GM18868 (cell line): ENCODE data around the gene ZNF606.
A peak's percentile ranks its signal among the peaks of the same experiment; 100 is the strongest.
"Not testable (repeated sequence)": the region's sequence is repeated elsewhere in the genome, so short reads cannot be mapped to it uniquely, and the experiment has no call there.

Source experiments
- ATAC-seq: cut with Tn5 transposase; IDR thresholded peaks from one replicate; pipeline ENCODE4 v1.9.1; 2021; ENCODE audit warnings: mild to moderate bottlenecking, moderate library complexity; ENCODE audit not compliant: unreplicated experiment

Gene ZNF606

DNA sequence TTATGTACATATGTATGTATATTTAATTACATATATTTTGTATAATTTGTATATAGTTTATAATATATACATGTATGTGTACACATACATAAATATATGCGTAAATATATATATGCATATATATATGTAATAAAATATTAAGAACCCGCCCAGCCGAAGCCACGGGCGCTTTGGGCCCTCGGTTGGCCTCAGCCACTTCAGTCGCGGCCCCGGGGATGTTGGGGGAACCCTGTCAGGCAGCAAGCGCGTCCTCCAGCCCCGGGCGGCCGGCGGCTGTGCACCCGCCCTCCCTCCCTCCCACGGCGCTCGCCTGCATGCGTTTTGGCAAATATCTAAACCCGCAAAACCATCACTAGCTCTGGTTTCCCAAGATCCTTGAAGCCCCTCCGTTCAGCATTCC lies 7.9 kb upstream of the ZNF606 start:
- ATAC-seq, result no peak

DNA sequence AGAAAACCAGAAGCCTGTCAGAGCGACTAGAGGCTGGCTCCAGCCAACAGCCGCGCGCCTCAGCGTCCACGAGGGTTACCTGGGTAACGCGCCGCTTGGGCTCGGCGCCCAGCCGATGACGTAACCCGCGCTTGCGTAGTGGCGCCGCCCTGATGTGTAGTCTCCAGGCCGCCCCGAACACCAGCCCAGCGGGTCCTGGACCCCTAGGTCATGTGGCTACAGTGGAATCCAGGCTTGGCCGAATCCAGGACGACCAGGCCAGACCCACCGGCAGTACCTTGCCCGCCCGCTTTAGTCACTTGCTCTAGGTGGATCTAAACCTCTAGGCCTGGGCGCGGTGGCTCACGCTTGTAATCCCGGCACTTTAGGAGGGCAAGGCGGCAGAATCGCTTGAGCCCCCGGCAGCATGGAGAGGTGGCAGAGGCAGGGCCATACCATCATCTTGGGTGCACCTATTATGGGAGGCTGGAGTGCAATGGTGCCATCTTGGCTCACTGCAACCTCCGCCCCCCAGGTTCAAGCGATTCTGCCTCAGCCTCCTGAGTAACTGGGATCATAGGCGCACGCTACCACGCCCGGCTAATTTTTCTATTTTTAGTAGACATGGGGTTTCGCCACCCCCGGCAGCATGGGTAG lies 7.2 kb upstream of the ZNF606 start:
- peak; percentile 64 for ATAC-seq

DNA sequence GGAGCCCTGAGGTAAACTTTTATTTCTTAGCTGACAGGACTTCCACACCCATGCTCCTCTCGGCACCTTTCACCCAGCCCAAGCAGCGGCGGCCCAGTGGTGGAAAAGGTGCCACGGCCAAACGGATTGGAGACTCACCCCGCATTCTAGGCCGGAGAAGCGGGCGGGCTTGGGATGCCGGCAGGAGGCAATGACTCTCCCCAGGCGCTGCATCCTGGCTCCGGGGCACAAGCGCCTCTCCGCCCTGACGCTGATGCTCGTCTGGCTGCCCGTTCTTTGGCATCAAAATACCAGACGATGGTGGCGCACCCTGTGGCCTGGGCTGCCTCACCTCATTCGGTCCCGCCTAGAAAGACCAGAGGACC lies 6.7 kb upstream of the ZNF606 start:
- ATAC-seq, result no peak

DNA sequence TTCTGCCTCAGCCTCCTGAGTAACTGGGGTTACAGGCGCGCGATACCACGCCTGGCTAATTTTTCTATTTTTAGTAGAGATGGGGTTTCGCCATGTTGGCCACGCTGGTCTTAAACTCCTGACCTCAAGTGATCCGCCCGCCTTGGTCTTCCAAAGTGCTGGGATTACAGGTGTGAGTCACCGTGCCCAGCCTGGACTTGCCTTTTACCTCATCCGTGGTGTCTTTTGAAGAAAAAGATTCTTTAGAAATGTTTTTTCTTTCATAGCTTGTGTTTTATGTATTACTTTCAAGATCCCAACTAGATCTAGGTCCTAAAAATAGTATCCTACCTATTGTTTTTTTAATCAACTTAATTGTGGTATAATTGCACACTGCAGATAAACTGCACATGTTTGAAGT lies 6.3 kb upstream of the ZNF606 start:
- not testable (repeated sequence) for ATAC-seq

DNA sequence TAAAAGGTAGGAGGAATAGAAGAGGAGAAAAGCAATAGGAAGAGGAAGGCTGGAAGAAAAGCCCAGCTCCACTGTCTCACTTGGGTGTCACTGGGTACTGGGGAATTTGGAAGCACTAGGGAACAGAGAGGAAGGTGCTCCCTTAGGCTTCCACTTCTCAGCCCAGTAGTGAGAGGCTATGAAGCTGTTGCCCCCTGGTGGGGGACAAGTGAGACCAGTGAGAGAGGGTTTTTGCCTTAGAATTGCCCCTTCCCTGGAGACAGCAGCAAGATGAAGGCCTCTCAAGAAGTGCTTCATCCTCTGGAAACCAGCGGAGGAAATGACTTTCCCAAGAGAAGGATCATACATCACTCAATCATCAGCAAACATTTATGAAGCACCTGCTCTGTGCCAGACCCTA lies 4.7 kb upstream of the ZNF606 start:
- no peak for ATAC-seq

DNA sequence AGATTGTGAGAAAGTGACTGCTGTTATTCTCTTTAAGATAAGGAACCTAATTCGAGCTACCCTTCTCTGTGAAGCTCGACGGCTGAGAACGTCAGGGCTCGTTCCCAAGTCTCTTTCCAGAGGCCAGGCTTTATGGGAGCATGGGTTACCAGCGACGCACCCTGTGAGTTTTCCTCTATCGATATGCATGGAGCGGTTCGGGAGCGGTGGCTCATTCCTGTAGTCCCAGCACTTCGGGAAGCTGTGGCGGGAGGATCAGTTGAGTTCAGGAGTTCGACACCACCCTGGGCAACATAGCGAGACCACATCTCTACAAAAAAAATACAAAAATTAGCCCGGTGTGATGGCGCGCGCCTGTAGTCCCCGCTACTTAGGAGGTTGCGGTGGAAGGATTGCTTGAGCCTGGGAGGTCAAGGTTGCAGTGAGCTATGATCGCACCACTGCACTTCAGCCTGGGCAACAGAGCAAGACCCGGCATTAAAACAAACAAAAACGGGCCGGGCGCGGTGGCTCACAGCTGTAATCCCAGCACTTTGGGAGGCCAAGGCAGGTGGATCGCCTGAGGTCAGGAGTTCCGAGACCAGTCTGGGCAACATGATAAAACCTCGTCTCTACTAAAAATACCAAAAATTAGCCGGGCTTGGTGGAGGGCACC lies 681 bp upstream of the ZNF606 start:
- ATAC-seq, result no peak

DNA sequence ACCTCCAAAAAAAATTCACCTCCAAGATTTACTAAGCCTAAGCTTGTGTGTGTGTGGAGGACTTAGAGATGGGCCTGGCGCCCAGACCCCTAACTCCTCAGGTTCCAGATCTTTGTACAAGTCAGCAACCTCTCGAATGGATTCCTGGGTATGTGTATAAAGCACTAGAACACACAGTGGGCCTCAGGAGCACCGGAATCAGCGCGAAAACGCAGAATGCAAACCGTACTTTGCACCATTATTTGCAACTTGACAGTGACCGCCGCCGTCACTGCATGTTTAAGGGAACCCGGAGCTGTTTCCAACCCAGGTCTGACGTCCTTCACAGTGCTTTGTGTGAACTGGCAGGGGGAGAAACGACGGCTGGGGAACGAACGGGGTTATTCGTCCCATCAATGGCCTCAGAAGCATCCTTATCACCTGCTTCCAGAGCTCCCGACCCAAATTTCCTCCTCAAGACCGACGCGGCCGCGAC lies 688 bp downstream of the ZNF606 start:
- no peak for ATAC-seq

DNA sequence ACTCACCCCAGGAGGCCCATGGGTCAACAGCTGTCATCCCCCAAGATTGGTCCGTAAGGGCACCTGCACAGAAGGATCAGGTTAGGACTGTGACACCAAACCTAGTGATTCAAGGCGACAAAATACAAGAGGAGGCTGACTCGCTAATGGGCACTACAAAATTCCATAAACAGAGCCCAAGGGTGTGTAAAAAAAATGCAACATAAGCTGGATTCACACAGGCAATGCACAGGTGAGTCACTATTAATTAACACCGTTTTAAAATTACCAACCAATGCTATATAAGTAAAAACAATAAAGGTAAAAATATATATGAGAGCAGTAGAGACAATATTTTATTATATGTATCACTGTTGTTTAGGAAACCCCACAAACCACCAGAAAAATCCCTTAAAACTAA lies 1.9 kb downstream of the ZNF606 start:
- ATAC-seq, result no peak

DNA sequence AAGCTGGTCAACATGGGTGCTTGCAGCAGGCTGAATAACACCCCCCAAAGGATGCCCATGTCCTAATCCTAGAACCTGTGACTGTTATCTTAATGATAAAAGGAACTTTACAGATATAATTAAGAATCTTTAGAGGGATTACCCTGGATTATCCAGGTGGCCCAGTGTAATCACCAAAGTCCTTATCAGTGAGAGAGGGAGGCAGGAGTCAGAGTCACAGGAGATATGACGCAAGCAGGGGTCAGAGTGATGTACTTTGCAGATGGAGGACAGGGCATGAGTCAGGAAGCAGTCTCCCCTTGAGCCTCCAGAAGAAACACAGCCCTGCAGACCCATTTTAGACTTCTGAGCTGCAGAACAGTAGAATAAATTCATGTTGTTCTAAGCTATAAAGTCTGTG lies 9.8 kb downstream of the ZNF606 start:
- ATAC-seq, result no peak

DNA sequence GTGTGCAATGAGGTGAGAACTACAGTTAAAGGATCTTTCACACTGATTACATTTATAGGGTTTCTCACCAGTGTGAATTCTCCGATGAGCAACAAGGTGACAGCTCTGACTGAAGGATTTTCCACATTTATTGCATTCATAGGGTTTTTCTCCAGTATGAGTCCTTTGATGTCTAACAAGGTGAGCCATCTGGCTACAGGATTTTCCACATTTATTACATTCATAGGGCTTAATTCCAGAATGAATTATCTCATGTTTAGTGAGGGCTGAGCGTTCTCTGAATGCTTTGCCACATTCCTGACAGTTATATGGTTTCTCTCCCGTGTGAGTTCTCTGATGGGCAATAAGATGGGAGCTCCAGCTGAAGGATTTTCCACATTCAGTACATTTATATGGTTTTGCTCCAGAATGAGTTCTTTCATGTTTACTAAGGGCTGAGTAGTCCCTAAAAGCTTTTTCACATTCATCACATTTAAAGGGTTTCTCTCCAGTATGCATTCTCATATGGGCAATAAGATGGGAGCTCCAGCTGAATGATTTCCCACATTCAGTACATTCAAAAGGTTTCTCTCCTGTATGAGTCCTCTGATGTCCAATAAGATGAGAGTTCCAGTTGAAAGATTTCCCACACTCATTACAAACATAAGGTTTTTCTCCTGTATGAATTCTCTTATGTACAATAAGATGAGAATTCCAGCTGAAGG lies 23.9 kb downstream of the ZNF606 start:
- no peak for ATAC-seq

DNA sequence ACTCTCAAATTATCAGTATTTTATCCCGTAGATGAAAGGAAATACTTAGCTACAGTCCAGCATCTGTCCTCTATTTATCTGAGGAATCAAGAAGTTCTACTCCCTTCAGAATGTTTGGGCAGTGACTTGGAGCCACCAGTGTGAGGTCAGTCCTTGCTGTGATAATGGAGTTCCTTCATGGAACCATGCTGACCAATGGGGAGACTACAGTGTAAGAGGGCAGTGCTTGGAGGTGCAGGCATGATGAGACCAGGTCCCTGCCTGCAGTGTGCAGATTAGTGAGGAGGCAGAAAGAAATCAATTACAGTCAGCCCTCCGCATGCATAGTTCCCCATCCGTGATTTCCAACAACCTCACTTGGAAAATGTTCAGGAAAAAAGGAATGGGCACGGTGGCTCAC lies 28.2 kb downstream of the ZNF606 start, which contains the start of gene C19orf18:
TSS of gene C19orf18 (minus strand) at position 101 of the 400 bp plus-strand sequence. CDS start 102 bp downstream, outside the sequence.
- ATAC-seq, result no peak

DNA sequence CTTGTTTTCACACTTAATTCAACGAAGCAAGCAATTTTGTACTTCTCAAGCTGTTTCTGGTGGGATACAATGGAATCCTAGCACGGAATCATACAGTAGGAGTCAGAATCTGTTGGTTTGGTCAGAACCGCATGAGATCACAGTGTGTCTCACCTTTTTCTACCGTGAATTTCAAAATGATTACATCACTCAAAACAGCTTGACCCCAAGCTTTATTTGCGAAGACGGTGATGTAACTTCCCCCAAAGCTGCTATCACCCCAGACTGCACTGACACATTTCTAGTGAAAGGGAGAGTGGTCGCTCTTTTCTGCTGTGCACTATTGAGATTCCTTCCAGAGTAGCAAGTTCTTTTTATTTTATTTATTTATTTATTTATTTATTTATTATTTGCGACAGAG lies 37.9 kb downstream of the ZNF606 start:
- ATAC-seq, result no peak

DNA sequence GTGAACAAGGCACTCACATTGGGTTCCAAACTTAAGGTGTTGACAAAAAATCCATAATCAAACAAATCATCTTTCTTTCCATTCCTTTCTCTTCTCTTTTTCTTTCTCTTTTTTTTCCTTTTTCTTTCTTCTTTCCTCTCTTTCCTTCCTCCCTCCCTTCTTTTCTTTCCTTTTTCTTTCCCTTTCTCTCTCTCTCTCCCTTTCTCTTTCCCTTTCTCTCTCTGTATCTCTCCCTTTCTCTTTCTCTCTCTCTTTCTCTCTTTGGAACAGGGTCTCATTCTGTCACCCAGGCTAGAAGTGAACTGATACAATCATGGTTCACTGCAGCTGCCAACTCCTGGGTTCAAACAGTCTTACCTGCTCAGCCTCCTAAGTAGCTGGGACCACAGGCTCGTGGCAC lies 40.8 kb downstream of the ZNF606 start:
- no peak for ATAC-seq

DNA sequence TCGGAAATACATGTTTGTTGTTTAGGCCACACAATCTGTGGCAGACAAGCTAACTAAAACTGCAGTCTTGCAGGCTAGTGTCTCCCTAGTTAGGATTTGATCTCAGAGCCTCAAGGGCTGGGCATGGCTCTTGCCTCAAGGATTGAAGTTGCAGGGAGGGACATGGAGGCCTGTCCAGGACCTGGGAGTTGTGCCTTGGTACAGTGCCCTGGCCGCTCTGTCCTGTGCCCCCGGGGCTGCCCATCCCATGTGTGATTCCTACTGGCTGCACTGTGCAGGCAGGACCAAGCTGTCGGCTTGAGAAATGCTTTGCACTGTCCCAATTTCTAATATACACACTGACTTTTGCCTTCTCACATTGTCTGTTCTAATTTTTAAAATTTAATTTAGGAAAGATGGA lies 47.6 kb downstream of the ZNF606 start:
- no peak for ATAC-seq

DNA sequence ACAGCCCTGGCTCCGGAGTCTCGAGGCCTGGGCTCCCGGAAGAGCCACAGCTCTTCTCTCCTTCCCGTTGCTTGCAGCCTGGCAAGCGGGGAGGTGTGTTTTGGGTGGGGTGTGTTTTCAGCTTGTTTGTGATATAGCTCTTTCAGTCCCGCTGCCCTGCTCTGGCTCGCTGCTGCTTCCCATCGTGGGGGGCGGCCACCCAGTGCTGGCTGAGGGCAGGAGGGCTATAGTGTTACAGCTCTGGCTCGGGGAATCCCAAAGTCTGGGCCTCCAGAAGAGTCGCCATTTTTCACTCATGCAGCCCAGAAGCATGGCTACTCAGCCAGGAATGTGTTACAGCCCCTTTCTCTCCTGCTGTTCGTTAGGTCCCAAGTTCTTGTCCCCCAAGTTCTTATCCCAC lies 52.9 kb downstream of the ZNF606 start:
- no peak for ATAC-seq

DNA sequence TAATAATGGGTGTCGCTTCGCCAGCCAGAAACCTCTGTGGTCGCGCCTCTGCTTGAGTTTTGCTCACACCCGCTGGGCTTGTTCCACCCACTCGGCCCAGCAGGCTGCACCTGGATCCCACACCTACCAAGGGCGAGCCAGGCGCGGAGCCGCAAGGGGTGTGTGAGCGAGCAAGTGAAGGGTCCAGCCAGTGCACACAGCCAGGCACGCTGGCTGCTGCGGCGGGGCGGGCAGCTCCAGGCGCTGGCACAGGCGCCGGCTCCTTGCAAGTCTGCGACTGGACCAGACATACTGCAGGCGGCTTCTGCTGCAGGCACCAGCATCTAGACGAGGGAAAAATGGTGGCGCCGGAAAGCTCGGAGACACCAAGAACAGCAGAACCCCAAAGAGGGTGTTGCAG lies 53.3 kb downstream of the ZNF606 start:
- no peak for ATAC-seq

DNA sequence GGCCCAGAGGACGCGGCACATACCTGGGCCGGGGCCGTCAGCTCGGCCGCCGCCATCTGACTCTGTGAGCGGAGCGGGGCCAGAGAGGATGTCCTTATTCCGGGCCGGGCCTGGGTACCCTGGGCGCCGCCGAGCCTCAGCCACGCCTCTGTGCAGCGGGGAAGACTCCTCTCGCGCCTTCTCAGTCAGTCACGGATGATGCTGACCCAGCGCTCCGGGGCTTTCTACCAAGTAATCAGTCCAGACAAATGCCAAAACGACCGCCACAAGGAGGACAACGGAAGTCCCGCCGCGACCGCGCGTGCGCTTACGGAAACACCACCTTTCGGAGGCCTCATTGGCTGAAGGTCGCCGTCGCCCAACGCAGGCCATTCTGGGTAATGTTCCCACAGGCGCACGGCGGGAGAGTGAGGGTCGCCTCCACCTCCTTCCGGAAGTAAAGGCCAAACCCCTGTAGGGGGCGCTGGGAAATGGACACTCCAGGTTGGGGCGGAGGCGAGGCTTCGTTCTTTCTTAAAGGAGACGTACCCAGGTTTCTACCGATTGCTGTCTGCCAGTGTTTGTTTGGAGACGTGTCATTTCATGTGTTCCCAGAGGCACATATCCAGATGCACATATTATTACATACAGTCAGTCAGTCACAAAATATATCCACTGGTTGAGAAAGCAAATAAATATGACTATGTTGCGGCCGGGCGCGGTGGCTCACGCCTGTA lies 55.0 kb downstream of the ZNF606 start, which contains the start of gene ZNF256:
TSS of gene ZNF256 (minus strand) at position 288 of the 716 bp plus-strand sequence. CDS start at position 56, 232 bp downstream.
- peak; percentile 94 for ATAC-seq

DNA sequence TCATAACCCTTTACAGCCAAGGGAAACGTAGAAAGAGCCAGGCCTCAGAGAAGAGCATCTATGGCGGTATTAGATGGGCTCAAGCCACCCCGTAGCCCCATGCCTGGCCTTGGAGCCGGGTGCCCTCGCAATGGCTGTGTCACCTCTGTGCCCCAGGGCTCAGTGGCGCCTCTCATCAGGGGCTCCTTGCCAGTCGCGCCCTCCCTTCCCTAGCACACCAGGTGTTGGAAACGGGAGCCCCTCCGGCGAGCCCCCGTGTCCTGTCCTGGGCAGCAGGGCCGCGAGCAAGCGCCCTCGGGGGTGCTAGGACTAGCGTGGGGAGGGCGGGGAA lies 55.6 kb downstream of the ZNF606 start:
- peak; percentile 5 for ATAC-seq

DNA sequence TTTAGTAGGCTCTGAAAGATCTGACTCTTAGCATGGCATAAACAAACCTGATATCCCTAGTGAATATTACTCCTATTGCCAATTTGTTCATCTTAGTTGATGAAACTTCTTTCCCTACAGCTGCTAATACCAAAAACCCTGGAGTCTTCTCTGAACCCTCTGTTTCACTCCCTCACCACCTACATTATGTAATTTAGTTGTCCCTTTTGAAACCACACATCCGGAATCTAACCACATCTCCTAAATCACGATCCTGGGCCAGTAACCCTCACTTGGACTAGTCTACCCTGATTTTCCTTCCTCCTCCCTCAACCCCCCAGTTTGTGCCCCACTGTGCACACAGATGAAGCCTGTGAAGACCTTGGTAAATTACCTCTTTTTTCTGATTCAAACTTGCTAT lies 56.3 kb downstream of the ZNF606 start:
- ATAC-seq, result no peak

DNA sequence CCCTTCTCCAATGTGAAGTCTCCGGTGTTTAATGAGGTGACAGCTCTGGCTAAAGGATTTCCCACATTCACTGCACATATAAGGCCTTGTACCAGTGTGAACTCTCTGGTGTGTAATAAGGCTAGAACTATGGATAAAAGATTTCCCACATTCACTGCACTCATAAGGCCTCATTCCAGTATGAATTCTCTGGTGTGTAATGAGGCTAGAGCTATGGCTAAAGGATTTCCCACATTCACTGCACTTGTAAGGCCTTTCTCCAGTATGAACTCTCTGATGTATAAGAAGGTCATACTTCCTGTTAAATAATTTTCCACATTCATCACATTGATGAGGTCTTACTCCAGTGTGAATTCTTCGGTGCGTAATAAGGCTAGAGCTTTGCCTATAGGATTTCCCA lies 61.0 kb downstream of the ZNF606 start:
- ATAC-seq, result no peak

DNA sequence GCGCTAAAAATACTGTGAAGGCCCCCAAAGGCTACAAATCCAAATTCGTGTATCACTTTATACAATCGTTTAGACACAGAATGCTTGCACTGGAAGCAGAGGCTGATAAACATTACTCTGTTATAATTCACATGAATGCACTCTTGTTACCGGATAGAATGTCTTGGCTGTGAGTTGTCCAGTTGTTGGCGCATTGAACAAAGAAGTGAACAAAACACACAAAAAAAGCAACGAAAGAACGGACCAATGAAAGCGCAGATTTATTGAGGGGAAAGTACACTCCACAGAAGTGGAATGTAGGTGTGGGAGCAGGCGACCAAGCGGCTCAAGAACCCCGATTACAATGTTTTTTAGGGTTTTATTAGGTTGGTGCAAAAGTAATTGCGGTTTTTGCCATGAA lies 66.9 kb downstream of the ZNF606 start:
- ATAC-seq, result no peak
